HG03565 (cell line): ENCODE measurements around the gene PHF5A.
A peak's percentile ranks its signal among the peaks of the same experiment; 100 is the strongest.

Experiments
- ATAC-seq: cut with Tn5 transposase; IDR thresholded peaks from one replicate; pipeline ENCODE4 v1.9.1; 2021; ENCODE audit warnings: mild to moderate bottlenecking, moderate library complexity; ENCODE audit not compliant: unreplicated experiment

PHF5A gene

GRCh38 chr22:41468381-41469217, at the start of gene PHF5A, which contains the start of gene ACO2:
Gene PHF5A (minus strand): TSS chr22:41468692. CDS start chr22:41468653, 39 bp downstream.
Gene ACO2 (plus strand): TSS chr22:41469117. CDS start chr22:41469147, 30 bp downstream.
- peak; percentile 75 for ATAC-seq

GRCh38 chr22:41518048-41518347, 49.5 kb upstream of the PHF5A start:
- ATAC-seq: no peak

- ATAC-seq: no peak
Measured at GRCh38 chr22:41517172-41518047, 48.9 kb upstream of the PHF5A start.

- no peak for ATAC-seq
Measured at GRCh38 chr22:41516462-41516861, 48.0 kb upstream of the PHF5A start.

GRCh38 chr22:41513391-41513790, 44.9 kb upstream of the PHF5A start:
- no peak for ATAC-seq

GRCh38 chr22:41512421-41513194, 44.1 kb upstream of the PHF5A start:
- ATAC-seq: no peak

- ATAC-seq: no peak
Measured at GRCh38 chr22:41511521-41511968, 43.1 kb upstream of the PHF5A start.

GRCh38 chr22:41508770-41509170, 40.3 kb upstream of the PHF5A start:
- no peak for ATAC-seq

GRCh38 chr22:41507330-41508063, 39.0 kb upstream of the PHF5A start:
- no peak for ATAC-seq

GRCh38 chr22:41505511-41506220, 37.2 kb upstream of the PHF5A start:
- no peak for ATAC-seq

- ATAC-seq: no peak
Measured at GRCh38 chr22:41504816-41505215, 36.3 kb upstream of the PHF5A start.

GRCh38 chr22:41504397-41504796, 35.9 kb upstream of the PHF5A start:
- ATAC-seq: no peak

GRCh38 chr22:41501209-41501608, 32.7 kb upstream of the PHF5A start:
- ATAC-seq: no peak

GRCh38 chr22:41500303-41500702, 31.8 kb upstream of the PHF5A start:
- no peak for ATAC-seq

GRCh38 chr22:41499624-41500280, 31.3 kb upstream of the PHF5A start:
- ATAC-seq: no peak

GRCh38 chr22:41498303-41498835, 29.9 kb upstream of the PHF5A start:
- ATAC-seq: no peak

GRCh38 chr22:41491374-41492100, 23.0 kb upstream of the PHF5A start:
- no peak for ATAC-seq
